Measurements from ENCODE around the gene GNG12. TPM values are rescaled to one million over a fixed set of nuclear protein-coding genes. Genes with fewer than 3 reads are reported as not detected.

GNG12 gene
- total RNA-seq, 1 donor from 2014 or later, result 33.9 TPM

- Histone ChIP-seq H3K9ac (ENCODE audit: low read depth in 1 of 3, low read length in 3 of 3) (no peak overlapping the region), H3K36me3 (ENCODE audit: control insufficient read depth in 3 of 3, insufficient read depth in 3 of 3, low read length in 3 of 3) (peaks cover 0 to 7% (median 0%) of the 10 kb centered on the region in 3 donors), H3K27me3 (ENCODE audit: control insufficient read depth in 3 of 3, insufficient read depth in 3 of 3, low read length in 3 of 3) (no peaks in the 10 kb centered on the region), H3K27ac (ENCODE audit: low read depth, low read length) (no peak overlapping the region), H3K4me1 (ENCODE audit: control insufficient read depth in 3 of 3, insufficient read depth in 3 of 3, low read length in 3 of 3) (peaks cover 14 to 26% (median 18%) of the 10 kb centered on the region in 3 donors), H3K9me3 (ENCODE audit: control insufficient read depth in 3 of 3, low read length in 3 of 3) (no peaks in the 10 kb centered on the region), H3K4me3 (ENCODE audit: low read length in 3 of 3) (no peak overlapping the region)
Observed at GRCh38 chr1:67705735-67706453, 127.4 kb downstream of the GNG12 start.

GRCh38 chr1:67704351-67704750 lies 128.9 kb downstream of the GNG12 start:
- H3K36me3 ChIP-seq (ENCODE audit: control insufficient read depth in 3 of 3, insufficient read depth in 3 of 3, low read length in 3 of 3), result peaks cover 0 to 7% (median 0%) of the 10 kb centered on the region in 3 donors
- no peak overlapping the region for H3K9ac ChIP-seq (ENCODE audit: low read depth in 1 of 3, low read length in 3 of 3)
- H3K9me3 ChIP-seq (ENCODE audit: control insufficient read depth in 3 of 3, low read length in 3 of 3), result no peaks in the 10 kb centered on the region
- peaks cover 8 to 16% (median 10%) of the 10 kb centered on the region in 3 donors for H3K4me1 ChIP-seq (ENCODE audit: control insufficient read depth in 3 of 3, insufficient read depth in 3 of 3, low read length in 3 of 3)
- no peak overlapping the region for H3K4me3 ChIP-seq (ENCODE audit: low read length in 3 of 3)
- no peaks in the 10 kb centered on the region for H3K27me3 ChIP-seq (ENCODE audit: control insufficient read depth in 3 of 3, insufficient read depth in 3 of 3, low read length in 3 of 3)
- no peak overlapping the region for H3K27ac ChIP-seq (ENCODE audit: low read depth, low read length)

- Histone ChIP-seq H3K27me3 (ENCODE audit: control insufficient read depth in 3 of 3, insufficient read depth in 3 of 3, low read length in 3 of 3) (no peaks in the 10 kb centered on the region), H3K36me3 (ENCODE audit: control insufficient read depth in 3 of 3, insufficient read depth in 3 of 3, low read length in 3 of 3) (peaks cover 0 to 7% (median 0%) of the 10 kb centered on the region in 3 donors), H3K9me3 (ENCODE audit: control insufficient read depth in 3 of 3, low read length in 3 of 3) (no peaks in the 10 kb centered on the region), H3K4me3 (ENCODE audit: low read length in 3 of 3) (no peak overlapping the region), H3K4me1 (ENCODE audit: control insufficient read depth in 3 of 3, insufficient read depth in 3 of 3, low read length in 3 of 3) (no peaks in the 10 kb centered on the region), H3K27ac (ENCODE audit: low read depth, low read length) (no peak overlapping the region), H3K9ac (ENCODE audit: low read depth in 1 of 3, low read length in 3 of 3) (no peak overlapping the region)
Observed at GRCh38 chr1:67701876-67702275, 131.4 kb downstream of the GNG12 start.

- no peak overlapping the region for H3K27ac ChIP-seq (ENCODE audit: low read depth, low read length)
- H3K9me3 ChIP-seq (ENCODE audit: control insufficient read depth in 3 of 3, low read length in 3 of 3), result no peaks in the 10 kb centered on the region
- no peaks in the 10 kb centered on the region for H3K4me1 ChIP-seq (ENCODE audit: control insufficient read depth in 3 of 3, insufficient read depth in 3 of 3, low read length in 3 of 3)
- no peaks in the 10 kb centered on the region for H3K27me3 ChIP-seq (ENCODE audit: control insufficient read depth in 3 of 3, insufficient read depth in 3 of 3, low read length in 3 of 3)
- H3K9ac ChIP-seq (ENCODE audit: low read depth in 1 of 3, low read length in 3 of 3), result no peak overlapping the region
- H3K4me3 ChIP-seq (ENCODE audit: low read length in 3 of 3), result no peak overlapping the region
- peaks cover 0 to 7% (median 0%) of the 10 kb centered on the region in 3 donors for H3K36me3 ChIP-seq (ENCODE audit: control insufficient read depth in 3 of 3, insufficient read depth in 3 of 3, low read length in 3 of 3)
Observed at GRCh38 chr1:67700692-67701410, 132.4 kb downstream of the GNG12 start.

- H3K27ac ChIP-seq (ENCODE audit: low read depth, low read length), result no peak overlapping the region
- no peaks in the 10 kb centered on the region for H3K4me1 ChIP-seq (ENCODE audit: control insufficient read depth in 3 of 3, insufficient read depth in 3 of 3, low read length in 3 of 3)
- no peak overlapping the region for H3K9ac ChIP-seq (ENCODE audit: low read depth in 1 of 3, low read length in 3 of 3)
- no peaks in the 10 kb centered on the region for H3K9me3 ChIP-seq (ENCODE audit: control insufficient read depth in 3 of 3, low read length in 3 of 3)
- H3K4me3 ChIP-seq (ENCODE audit: low read length in 3 of 3), result no peak overlapping the region
- H3K27me3 ChIP-seq (ENCODE audit: control insufficient read depth in 3 of 3, insufficient read depth in 3 of 3, low read length in 3 of 3), result no peaks in the 10 kb centered on the region
- H3K36me3 ChIP-seq (ENCODE audit: control insufficient read depth in 3 of 3, insufficient read depth in 3 of 3, low read length in 3 of 3), result peaks cover 0 to 7% (median 0%) of the 10 kb centered on the region in 3 donors
Observed at GRCh38 chr1:67700220-67700619, 133.0 kb downstream of the GNG12 start.

GRCh38 chr1:67696708-67697107 lies 136.6 kb downstream of the GNG12 start:
- Histone ChIP-seq H3K4me1 (ENCODE audit: control insufficient read depth in 3 of 3, insufficient read depth in 3 of 3, low read length in 3 of 3) (no peaks in the 10 kb centered on the region), H3K36me3 (ENCODE audit: control insufficient read depth in 3 of 3, insufficient read depth in 3 of 3, low read length in 3 of 3) (no peaks in the 10 kb centered on the region), H3K27me3 (ENCODE audit: control insufficient read depth in 3 of 3, insufficient read depth in 3 of 3, low read length in 3 of 3) (no peaks in the 10 kb centered on the region), H3K27ac (ENCODE audit: low read depth, low read length) (no peak overlapping the region), H3K4me3 (ENCODE audit: low read length in 3 of 3) (no peak overlapping the region), H3K9me3 (ENCODE audit: control insufficient read depth in 3 of 3, low read length in 3 of 3) (no peaks in the 10 kb centered on the region), H3K9ac (ENCODE audit: low read depth in 1 of 3, low read length in 3 of 3) (no peak overlapping the region)

GRCh38 chr1:67695963-67696362 lies 137.3 kb downstream of the GNG12 start:
- Histone ChIP-seq H3K36me3 (ENCODE audit: control insufficient read depth in 3 of 3, insufficient read depth in 3 of 3, low read length in 3 of 3) (no peaks in the 10 kb centered on the region), H3K4me3 (ENCODE audit: low read length in 3 of 3) (no peak overlapping the region), H3K9me3 (ENCODE audit: control insufficient read depth in 3 of 3, low read length in 3 of 3) (no peaks in the 10 kb centered on the region), H3K4me1 (ENCODE audit: control insufficient read depth in 3 of 3, insufficient read depth in 3 of 3, low read length in 3 of 3) (no peaks in the 10 kb centered on the region), H3K27ac (ENCODE audit: low read depth, low read length) (no peak overlapping the region), H3K9ac (ENCODE audit: low read depth in 1 of 3, low read length in 3 of 3) (no peak overlapping the region), H3K27me3 (ENCODE audit: control insufficient read depth in 3 of 3, insufficient read depth in 3 of 3, low read length in 3 of 3) (no peaks in the 10 kb centered on the region)

GRCh38 chr1:67691712-67692111 lies 141.6 kb downstream of the GNG12 start:
- H3K4me1 ChIP-seq (ENCODE audit: control insufficient read depth in 3 of 3, insufficient read depth in 3 of 3, low read length in 3 of 3), result peaks cover 7 to 15% (median 14%) of the 10 kb centered on the region in 3 donors
- no peak overlapping the region for H3K9ac ChIP-seq (ENCODE audit: low read depth in 1 of 3, low read length in 3 of 3)
- no peak overlapping the region for H3K4me3 ChIP-seq (ENCODE audit: low read length in 3 of 3)
- H3K36me3 ChIP-seq (ENCODE audit: control insufficient read depth in 3 of 3, insufficient read depth in 3 of 3, low read length in 3 of 3), result peaks cover 0 to 25% (median 7%) of the 10 kb centered on the region in 3 donors
- no peak overlapping the region for H3K27ac ChIP-seq (ENCODE audit: low read depth, low read length)
- no peaks in the 10 kb centered on the region for H3K9me3 ChIP-seq (ENCODE audit: control insufficient read depth in 3 of 3, low read length in 3 of 3)
- no peaks in the 10 kb centered on the region for H3K27me3 ChIP-seq (ENCODE audit: control insufficient read depth in 3 of 3, insufficient read depth in 3 of 3, low read length in 3 of 3)

GRCh38 chr1:67690411-67690810 lies 142.9 kb downstream of the GNG12 start:
- no peak overlapping the region for H3K27ac ChIP-seq (ENCODE audit: low read depth, low read length)
- H3K4me1 ChIP-seq (ENCODE audit: control insufficient read depth in 3 of 3, insufficient read depth in 3 of 3, low read length in 3 of 3), result peaks cover 11 to 20% (median 14%) of the 10 kb centered on the region in 3 donors
- no peaks in the 10 kb centered on the region for H3K9me3 ChIP-seq (ENCODE audit: control insufficient read depth in 3 of 3, low read length in 3 of 3)
- no peak overlapping the region for H3K4me3 ChIP-seq (ENCODE audit: low read length in 3 of 3)
- H3K27me3 ChIP-seq (ENCODE audit: control insufficient read depth in 3 of 3, insufficient read depth in 3 of 3, low read length in 3 of 3), result no peaks in the 10 kb centered on the region
- H3K9ac ChIP-seq (ENCODE audit: low read depth in 1 of 3, low read length in 3 of 3), result no peak overlapping the region
- peaks cover 0 to 25% (median 7%) of the 10 kb centered on the region in 3 donors for H3K36me3 ChIP-seq (ENCODE audit: control insufficient read depth in 3 of 3, insufficient read depth in 3 of 3, low read length in 3 of 3)

- Histone ChIP-seq H3K27ac (ENCODE audit: low read depth, low read length) (no peak overlapping the region), H3K9me3 (ENCODE audit: control insufficient read depth in 3 of 3, low read length in 3 of 3) (no peaks in the 10 kb centered on the region), H3K9ac (ENCODE audit: low read depth in 1 of 3, low read length in 3 of 3) (no peak overlapping the region), H3K4me3 (ENCODE audit: low read length in 3 of 3) (no peak overlapping the region), H3K4me1 (ENCODE audit: control insufficient read depth in 3 of 3, insufficient read depth in 3 of 3, low read length in 3 of 3) (peaks cover 11 to 20% (median 14%) of the 10 kb centered on the region in 3 donors), H3K27me3 (ENCODE audit: control insufficient read depth in 3 of 3, insufficient read depth in 3 of 3, low read length in 3 of 3) (no peaks in the 10 kb centered on the region), H3K36me3 (ENCODE audit: control insufficient read depth in 3 of 3, insufficient read depth in 3 of 3, low read length in 3 of 3) (peaks cover 0 to 25% (median 7%) of the 10 kb centered on the region in 3 donors)
Observed at GRCh38 chr1:67690018-67690363, 143.3 kb downstream of the GNG12 start.
